OCI-LY1 (cell line): Measurements from ENCODE around the gene COL12A1.

ENCODE experiments used
- H2AFZ ChIP-seq: fragments of 200-600 bp; sonication (generic), shearing (Covaris generic); 2 replicates; pipeline ENCODE4 v1.6.0; 2014; ENCODE audit warnings: antibody characterized with exemption, mild to moderate bottlenecking, low read length
- H3F3A ChIP-seq: fragments of 200-600 bp; sonication (generic), shearing (Covaris generic); 2 replicates; pipeline ENCODE4 v1.6.0; 2014; ENCODE audit warnings: mild to moderate bottlenecking, antibody characterized with exemption, low read length, moderate library complexity; ENCODE audit not compliant: insufficient read depth
- H3K27ac ChIP-seq: fragments of 200-600 bp; sonication (generic); 2 replicates; pipeline ENCODE4 v1.5.1; 2014; ENCODE audit warnings: low read length, mixed run types, mild to moderate bottlenecking, low read depth; ENCODE audit not compliant: poor library complexity, severe bottlenecking
- H3K27me3 ChIP-seq: fragments of 200-600 bp; sonication (generic); 2 replicates; pipeline ENCODE4 v1.6.0; 2014; ENCODE audit warnings: antibody characterized with exemption, mild to moderate bottlenecking, low read length, moderate library complexity; ENCODE audit not compliant: insufficient read depth
- H3K36me3 ChIP-seq: fragments of 200-600 bp; sonication (generic); 2 replicates; pipeline ENCODE4 v1.6.1; 2014; ENCODE audit warnings: mild to moderate bottlenecking, antibody characterized with exemption, low read length, moderate library complexity, mixed read lengths; ENCODE audit not compliant: insufficient read depth
- H3K4me1 ChIP-seq: fragments of 200-600 bp; sonication (generic); 2 replicates; pipeline ENCODE4 v1.5.1; 2014; ENCODE audit warnings: mild to moderate bottlenecking, low read length, moderate library complexity; ENCODE audit not compliant: insufficient read depth, severe bottlenecking
- H3K4me2 ChIP-seq: fragments of 200-600 bp; sonication (generic), shearing (Covaris generic); 2 replicates; pipeline ENCODE4 v1.6.1; 2014; ENCODE audit warnings: low read length
- H3K4me3 ChIP-seq: fragments of 200-600 bp; sonication (generic); 2 replicates; pipeline ENCODE4 v1.5.1; 2014; ENCODE audit warnings: low read length, low read depth, mild to moderate bottlenecking, mixed read lengths; ENCODE audit not compliant: poor library complexity, severe bottlenecking
- H3K79me2 ChIP-seq: fragments of 200-600 bp; shearing (Covaris generic); 2 replicates; pipeline ENCODE4 v1.6.1; 2016; ENCODE audit warnings: mixed run types, low read length, mixed read lengths; ENCODE audit not compliant: insufficient read depth
- H3K9ac ChIP-seq: fragments of 200-600 bp; sonication (generic), shearing (Covaris generic); 2 replicates; pipeline ENCODE4 v1.6.1; 2014; ENCODE audit warnings: mild to moderate bottlenecking, low read length, mixed read lengths
- H3K9me2 ChIP-seq: fragments of 200-600 bp; sonication (generic), shearing (Covaris generic); 2 replicates; pipeline ENCODE4 v1.6.1; 2014; ENCODE audit warnings: low read depth, mild to moderate bottlenecking, low read length, mixed read lengths
- H3K9me3 ChIP-seq: fragments of 200-600 bp; shearing (Covaris generic); 2 replicates; pipeline ENCODE4 v1.6.1; 2014; ENCODE audit warnings: low read length, mixed read lengths
- H4K20me1 ChIP-seq: fragments of 200-600 bp; sonication (generic), shearing (Covaris generic); 2 replicates; pipeline ENCODE4 v1.6.0; 2016; ENCODE audit warnings: mild to moderate bottlenecking, low read length; ENCODE audit not compliant: insufficient read depth
- EZH2 ChIP-seq: fragments of 200-600 bp; sonication (generic), shearing (Covaris generic); IDR thresholded peaks from 2 replicates; pipeline ENCODE4 v1.8.0; 2017; ENCODE audit warnings: borderline replicate concordance, mixed run types, mild to moderate bottlenecking, antibody characterized with exemption, low read length, moderate library complexity, mixed read lengths
- TF ChIP-seq, protein P1 (sequence below): fragments of 200-600 bp; sonication (generic), shearing (Covaris generic); IDR thresholded peaks from 2 replicates; pipeline ENCODE4 v1.5.1; 2017; ENCODE audit warnings: mild to moderate bottlenecking, antibody characterized with exemption, low read length, moderate library complexity, mixed read lengths

The COL12A1 gene

GRCh38 chr6:75049308-75049707 is 156.5 kb downstream of the COL12A1 start:
- H3K27me3 ChIP-seq = no peaks in the 10 kb centered on the region
- TF ChIP-seq, protein P1, sequence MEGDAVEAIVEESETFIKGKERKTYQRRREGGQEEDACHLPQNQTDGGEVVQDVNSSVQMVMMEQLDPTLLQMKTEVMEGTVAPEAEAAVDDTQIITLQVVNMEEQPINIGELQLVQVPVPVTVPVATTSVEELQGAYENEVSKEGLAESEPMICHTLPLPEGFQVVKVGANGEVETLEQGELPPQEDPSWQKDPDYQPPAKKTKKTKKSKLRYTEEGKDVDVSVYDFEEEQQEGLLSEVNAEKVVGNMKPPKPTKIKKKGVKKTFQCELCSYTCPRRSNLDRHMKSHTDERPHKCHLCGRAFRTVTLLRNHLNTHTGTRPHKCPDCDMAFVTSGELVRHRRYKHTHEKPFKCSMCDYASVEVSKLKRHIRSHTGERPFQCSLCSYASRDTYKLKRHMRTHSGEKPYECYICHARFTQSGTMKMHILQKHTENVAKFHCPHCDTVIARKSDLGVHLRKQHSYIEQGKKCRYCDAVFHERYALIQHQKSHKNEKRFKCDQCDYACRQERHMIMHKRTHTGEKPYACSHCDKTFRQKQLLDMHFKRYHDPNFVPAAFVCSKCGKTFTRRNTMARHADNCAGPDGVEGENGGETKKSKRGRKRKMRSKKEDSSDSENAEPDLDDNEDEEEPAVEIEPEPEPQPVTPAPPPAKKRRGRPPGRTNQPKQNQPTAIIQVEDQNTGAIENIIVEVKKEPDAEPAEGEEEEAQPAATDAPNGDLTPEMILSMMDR = no peak
- no peak for TF ChIP-seq EZH2
- no peaks in the 10 kb centered on the region for H3K9me2 ChIP-seq
- H2AFZ ChIP-seq = no peak overlapping the region
- H3K4me1 ChIP-seq = no peaks in the 10 kb centered on the region
- H3K9ac ChIP-seq = no peak overlapping the region
- no peak overlapping the region for H3K4me3 ChIP-seq
- H3K36me3 ChIP-seq = no peaks in the 10 kb centered on the region
- no peaks in the 10 kb centered on the region for H3K79me2 ChIP-seq
- no peaks in the 10 kb centered on the region for H3K9me3 ChIP-seq
- H3K4me2 ChIP-seq = no peak overlapping the region
- no peaks in the 10 kb centered on the region for H4K20me1 ChIP-seq
- no peak overlapping the region for H3K27ac ChIP-seq
- H3F3A ChIP-seq = no peaks in the 10 kb centered on the region

- no peaks in the 10 kb centered on the region for H3K9me2 ChIP-seq
- no peak overlapping the region for H3K4me2 ChIP-seq
- no peaks in the 10 kb centered on the region for H3K27me3 ChIP-seq
Observed at GRCh38 chr6:75044846-75045245, 161.0 kb downstream of the COL12A1 start.

GRCh38 chr6:75041381-75041780 is 164.5 kb downstream of the COL12A1 start:
- TF ChIP-seq, protein P1 = no peak
- TF ChIP-seq EZH2 = no peak
- H2AFZ ChIP-seq = no peak overlapping the region

More at GRCh38 chr6:75044846-75045245, 161.0 kb downstream of the COL12A1 start:
- Histone ChIP-seq H3K36me3 (no peaks in the 10 kb centered on the region), H3K4me3 (no peak overlapping the region), H3K27ac (no peak overlapping the region), H4K20me1 (no peaks in the 10 kb centered on the region), H3F3A (no peaks in the 10 kb centered on the region), H2AFZ (no peak overlapping the region), H3K9ac (no peak overlapping the region), H3K9me3 (no peaks in the 10 kb centered on the region), H3K4me1 (no peaks in the 10 kb centered on the region), H3K79me2 (no peaks in the 10 kb centered on the region)
- TF ChIP-seq, protein P1 = no peak
- TF ChIP-seq EZH2 = no peak

More at GRCh38 chr6:75041381-75041780, 164.5 kb downstream of the COL12A1 start:
- Histone ChIP-seq H3K27ac (no peak overlapping the region), H3K4me2 (no peak overlapping the region), H3K4me3 (no peak overlapping the region), H3K9ac (no peak overlapping the region), H3K9me3 (no peaks in the 10 kb centered on the region), H4K20me1 (no peaks in the 10 kb centered on the region), H3K9me2 (no peaks in the 10 kb centered on the region), H3F3A (no peaks in the 10 kb centered on the region), H3K4me1 (no peaks in the 10 kb centered on the region), H3K27me3 (no peaks in the 10 kb centered on the region), H3K79me2 (no peaks in the 10 kb centered on the region), H3K36me3 (no peaks in the 10 kb centered on the region)
